Heart left ventricle (tissue), 13 donors: ENCODE measurements around the gene TRPM1.

Experiments used
- CTCF ChIP-seq, 12 donors: fragments of 200-600 bp; sonication (generic) in 4 of 12; IDR thresholded peaks; one replicate each; pipeline versions ENCODE4 v1.5.0 to v1.8.0; 2018 to 2022; ENCODE audit warnings: antibody characterized with exemption in 12 of 12, mild to moderate bottlenecking in 5 of 12
- POLR2A ChIP-seq, 2 donors: fragments of 450-650 bp; IDR thresholded peaks; one replicate each; pipeline ENCODE4 v1.6.1; 2017; ENCODE audit warnings: antibody characterized with exemption in 2 of 2, mild to moderate bottlenecking in 2 of 2, moderate library complexity in 2 of 2
- donor health status: ischemic (EF 13 %, LVEDD 7.1; RV severe dilation, severe dysfunction).
- donor health status: DM: no; HTN: yes; CAD: no.
- donor health status: DM: no; HTN: no; CAD: no.
- donor health status: ischemic (EF 25% LVEDD 6.9; RV normal size, moderate dysfunction).
- donor health status: ischemic (EF 25% LVEDD 5.7; RV mildly dilated, moderate dysfunction).
- donor health status: ischemic (EF 35%, LVEDD 5.7; RV mildly dilated, moderate dysfunction).
- donor health status: nonischemic (EF 11% LVEDD 7.7; RV severe dilation, severe dysfunction).
- donor health status: DM: yes; HTN: yes; CAD: no.
- donor health status: PGD.
- donor health status: ischemic (EF 29% LVEDD 5.4; RV normal size, mild dysfunction).
- donor health status: nonischemic (EF 23%, LVEDD 6.1; RV moderate dilation, normal function).

GRCh38 chr15:31032961-31033371 is 68.6 kb downstream of the TRPM1 start:
- TF ChIP-seq CTCF (IDR thresholded peaks at IDR 0.05) (no peak), POLR2A (IDR thresholded peaks at IDR 0.05) (no peak)
